ENCODE data around the gene PRXL2B. TPM values are rescaled to one million over a fixed set of nuclear protein-coding genes. Genes with fewer than 3 reads are reported as not detected.

The PRXL2B gene
- total and polyA plus RNA-seq, 7 donors: 0.97 to 3.9 (median 2.6) TPM

GRCh38 chr1:2583331-2583791, 3.2 kb upstream of the PRXL2B start:
- Histone ChIP-seq H3K27me3 (ENCODE audit: insufficient read depth in 3 of 3, low read length in 2 of 3) (peaks cover 0 to 20% (median 4%) of the 10 kb centered on the region in 3 donors), H3K9me3 (no peaks in the 10 kb centered on the region), H3K36me3 (ENCODE audit: insufficient read depth in 1 of 2, low read depth in 1 of 2) (no peaks in the 10 kb centered on the region), H3K27ac (no peak overlapping the region), H3K4me1 (peaks cover 3% of the 10 kb centered on the region), H3K4me3 (no peak overlapping the region)
- 44 to 50% (median 45%) methylated on average over 5 of the region's 5 CpGs for WGBS, 3 donors
- no peak for TF ChIP-seq CTCF (IDR thresholded peaks at IDR 0.05)
- intact Hi-C loops (cut with DNase I): no loop called here
- peak in 1 of 2 donors; percentile 51 for DNase-seq
- ATAC-seq: no peak

GRCh38 chr1:2583871-2584351, 2.7 kb upstream of the PRXL2B start:
- Histone ChIP-seq H3K27ac (no peak overlapping the region), H3K4me1 (peaks cover 3% of the 10 kb centered on the region), H3K27me3 (ENCODE audit: insufficient read depth in 3 of 3, low read length in 2 of 3) (peaks cover 0 to 20% (median 4%) of the 10 kb centered on the region in 3 donors), H3K4me3 (no peak overlapping the region), H3K9me3 (no peaks in the 10 kb centered on the region), H3K36me3 (ENCODE audit: insufficient read depth in 1 of 2, low read depth in 1 of 2) (no peaks in the 10 kb centered on the region)
- 42 to 52% (median 44%) methylated on average over 14 of the region's 14 CpGs for WGBS, 3 donors
- ATAC-seq (no peak), DNase-seq (peak in 1 of 2 donors; percentile 45)
- intact Hi-C loops (cut with DNase I): no loop called here
- no peak for TF ChIP-seq CTCF (IDR thresholded peaks at IDR 0.05)

- WGBS, 3 donors: 41 to 52% (median 43%) methylated on average over 12 of the region's 12 CpGs
- H3K36me3 ChIP-seq (ENCODE audit: insufficient read depth in 1 of 2, low read depth in 1 of 2): no peaks in the 10 kb centered on the region
- H3K9me3 ChIP-seq: no peaks in the 10 kb centered on the region
- peak overlapping the region; percentile 87 for H3K4me3 ChIP-seq
- peak overlapping the region; percentile 88 for H3K27ac ChIP-seq
- intact Hi-C loops (cut with DNase I): loop anchor here in 1 of 2 donors (5.0 kb wide), 1 partner anchor 1317 kb away; the partner anchor contains the start of gene C1orf174
- no peak for TF ChIP-seq CTCF (IDR thresholded peaks at IDR 0.05)
- H3K27me3 ChIP-seq (ENCODE audit: insufficient read depth in 3 of 3, low read length in 2 of 3): peaks cover 0 to 16% (median 4%) of the 10 kb centered on the region in 3 donors
- DNase-seq (peak in 1 of 2 donors; percentile 38), ATAC-seq (no peak)
- H3K4me1 ChIP-seq: peaks cover 3% of the 10 kb centered on the region
Measured at GRCh38 chr1:2584686-2585317, 1.8 kb upstream of the PRXL2B start.

- no peak for TF ChIP-seq CTCF (IDR thresholded peaks at IDR 0.05)
- Histone ChIP-seq H3K4me3 (peak overlapping the region; percentile 87), H3K27me3 (ENCODE audit: insufficient read depth in 3 of 3, low read length in 2 of 3) (peaks cover 0 to 13% (median 3%) of the 10 kb centered on the region in 3 donors), H3K9me3 (no peaks in the 10 kb centered on the region), H3K4me1 (peaks cover 3% of the 10 kb centered on the region), H3K27ac (peak overlapping the region; percentile 88), H3K36me3 (ENCODE audit: insufficient read depth in 1 of 2, low read depth in 1 of 2) (no peaks in the 10 kb centered on the region)
- 1 to 3% (median 2%) methylated on average over 26 to 28 of the region's 28 CpGs for WGBS, 3 donors
- intact Hi-C loops (cut with DNase I): loop anchor here in 1 of 2 donors (5.0 kb wide), 1 partner anchor 1317 kb away; the partner anchor contains the start of gene C1orf174
- ATAC-seq (peak; percentile 11 to 43 (median 37)), DNase-seq (peak; percentile 55 to 78)
Measured at GRCh38 chr1:2585318-2586092, 1.1 kb upstream of the PRXL2B start.

Measured in psoas muscle (tissue), 8 donors.